DOHH2 (cell line): Measurements from ENCODE around the gene SAMHD1.
"Not testable (repeated sequence)": the region's sequence is repeated elsewhere in the genome, so short reads cannot be mapped to it uniquely, and the experiment has no call there.

Source experiments
- EZH2phosphoT487 ChIP-seq: fragments of 200-600 bp; sonication (generic); IDR thresholded peaks from 2 replicates; pipeline ENCODE4 v1.6.1; 2017; ENCODE audit warnings: borderline replicate concordance, mild to moderate bottlenecking, antibody characterized with exemption, low read length, moderate library complexity, mixed read lengths
- TF ChIP-seq, protein P1 (sequence below): fragments of 200-600 bp; sonication (generic); IDR thresholded peaks from one replicate; pipeline ENCODE4 v1.5.1; 2014; ENCODE audit warnings: antibody characterized with exemption, mild to moderate bottlenecking, low read depth, low read length; ENCODE audit not compliant: poor library complexity, severe bottlenecking

DNA sequence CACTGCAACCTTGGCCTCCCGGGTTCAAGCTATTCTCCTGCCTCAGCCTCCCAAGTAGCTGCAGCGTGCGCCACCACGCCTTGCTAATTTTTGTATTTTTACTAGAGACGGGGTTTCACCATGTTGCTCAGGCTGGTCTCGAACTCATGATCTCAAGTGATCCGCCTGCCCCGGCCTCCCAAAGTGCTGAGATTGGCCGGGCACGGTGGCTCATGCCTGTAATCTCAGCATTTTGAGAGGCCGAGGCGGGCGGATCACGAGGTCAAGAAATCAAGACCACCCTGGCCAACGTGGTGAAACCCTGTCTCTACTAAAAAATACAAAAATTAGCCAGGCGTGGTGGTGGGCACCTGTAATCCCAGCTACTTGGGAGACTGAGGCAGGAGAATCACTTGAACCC, 17.9 kb downstream of the SAMHD1 start:
- TF ChIP-seq, protein P1, sequence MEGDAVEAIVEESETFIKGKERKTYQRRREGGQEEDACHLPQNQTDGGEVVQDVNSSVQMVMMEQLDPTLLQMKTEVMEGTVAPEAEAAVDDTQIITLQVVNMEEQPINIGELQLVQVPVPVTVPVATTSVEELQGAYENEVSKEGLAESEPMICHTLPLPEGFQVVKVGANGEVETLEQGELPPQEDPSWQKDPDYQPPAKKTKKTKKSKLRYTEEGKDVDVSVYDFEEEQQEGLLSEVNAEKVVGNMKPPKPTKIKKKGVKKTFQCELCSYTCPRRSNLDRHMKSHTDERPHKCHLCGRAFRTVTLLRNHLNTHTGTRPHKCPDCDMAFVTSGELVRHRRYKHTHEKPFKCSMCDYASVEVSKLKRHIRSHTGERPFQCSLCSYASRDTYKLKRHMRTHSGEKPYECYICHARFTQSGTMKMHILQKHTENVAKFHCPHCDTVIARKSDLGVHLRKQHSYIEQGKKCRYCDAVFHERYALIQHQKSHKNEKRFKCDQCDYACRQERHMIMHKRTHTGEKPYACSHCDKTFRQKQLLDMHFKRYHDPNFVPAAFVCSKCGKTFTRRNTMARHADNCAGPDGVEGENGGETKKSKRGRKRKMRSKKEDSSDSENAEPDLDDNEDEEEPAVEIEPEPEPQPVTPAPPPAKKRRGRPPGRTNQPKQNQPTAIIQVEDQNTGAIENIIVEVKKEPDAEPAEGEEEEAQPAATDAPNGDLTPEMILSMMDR = not testable (repeated sequence)
- TF ChIP-seq EZH2phosphoT487 = not testable (repeated sequence)
